ENCODE results near the gene GTSE1. TPM values are rescaled to one million over a fixed set of nuclear protein-coding genes. Genes with fewer than 3 reads are reported as not detected.

GTSE1 gene
- total RNA-seq, 1 experiment from 2014 or later: 42.6 TPM

GRCh38 chr22:46349681-46350080 is 53.0 kb downstream of the GTSE1 start:
- no peaks in the 10 kb centered on the region for H3K27me3 Mint-ChIP-seq (ENCODE audit: low read depth)
- no peak overlapping the region for H3K14ac ChIP-seq (ENCODE audit: insufficient read depth, low read length)
- H3K4ac ChIP-seq (ENCODE audit: low read depth, low read length): no peak overlapping the region
- H3K4me1 Mint-ChIP-seq: no peaks in the 10 kb centered on the region
- H3K4me3 Mint-ChIP-seq: no peak overlapping the region
- no peak overlapping the region for H2BK20ac ChIP-seq (ENCODE audit: low read depth, low read length, poor library complexity, severe bottlenecking)
- no peak for DNase-seq
- H3K18ac ChIP-seq (ENCODE audit: insufficient read length, low read depth, low read length): no peak overlapping the region
- no peaks in the 10 kb centered on the region for H3K23me2 ChIP-seq (ENCODE audit: insufficient read length, low read depth, low read length, poor library complexity, severe bottlenecking)
- H2BK120ac ChIP-seq (ENCODE audit: low read depth, low read length, poor library complexity, severe bottlenecking): no peak overlapping the region
- H2BK15ac ChIP-seq (ENCODE audit: low read depth, low read length): no peak overlapping the region
- H3K27ac Mint-ChIP-seq: no peak overlapping the region
- peaks cover 5% of the 10 kb centered on the region for H4K20me1 ChIP-seq (ENCODE audit: control insufficient read depth, insufficient read depth, insufficient read length)
- H3K27ac ChIP-seq (ENCODE audit: insufficient read length, low read depth, low read length): no peak overlapping the region
- no peaks in the 10 kb centered on the region for H3K9me3 ChIP-seq (ENCODE audit: control insufficient read depth, low read depth, low read length)
- TF ChIP-seq CTCF (conservative IDR thresholded peaks at IDR 0.05): no peak
- no peak overlapping the region for H3K56ac ChIP-seq (ENCODE audit: insufficient read length, low read depth, low read length)
- no peaks in the 10 kb centered on the region for H3K9me3 Mint-ChIP-seq
- no peak overlapping the region for H4K91ac ChIP-seq (ENCODE audit: insufficient read length, low read depth, low read length)
- peaks cover 31 to 95% (median 81%) of the 10 kb centered on the region in 3 experiments; a peak in 6 of 7 replicates for H3K36me3 Mint-ChIP-seq (ENCODE audit: insufficient read depth in 1 of 3, low read depth in 3 of 3)
- H3K27me3 ChIP-seq (ENCODE audit: insufficient read depth, low read length): no peaks in the 10 kb centered on the region
- no peak overlapping the region for H2BK5ac ChIP-seq (ENCODE audit: insufficient read length, low read length)
- H3K4me2 ChIP-seq (ENCODE audit: insufficient read depth, insufficient read length, low read length): no peak overlapping the region
- WGBS (ENCODE audit: extremely low coverage, insufficient read length, low lambda C conversion rate): no CpG with 5 or more reads among the region's 6 CpGs
- no peaks in the 10 kb centered on the region for H3K79me1 ChIP-seq (ENCODE audit: insufficient read depth, low read depth, low read length, poor library complexity, severe bottlenecking)
- no peak overlapping the region for H2BK12ac ChIP-seq (ENCODE audit: insufficient read length, low read depth, low read length)
- no peak overlapping the region for H2AK5ac ChIP-seq (ENCODE audit: insufficient read length, low read length)
- H4K8ac ChIP-seq (replicated peaks; ENCODE audit: insufficient read length, low read depth, low read length): no peak overlapping the region
- H3K23ac ChIP-seq (ENCODE audit: insufficient read length, low read depth, low read length): no peak overlapping the region
- H2AFZ ChIP-seq (ENCODE audit: low read length): no peak overlapping the region
- H3K79me2 ChIP-seq (ENCODE audit: insufficient read depth, low read length): 0 out of 2 replicates have a peak, but pooled peaks cover 2% of the 10 kb centered on the region
- no peak overlapping the region for H3T11ph ChIP-seq (ENCODE audit: low read length)
- H3K9ac ChIP-seq (ENCODE audit: extremely low read depth, insufficient read length, low read length): no peak overlapping the region
- no peak overlapping the region for H4K5ac ChIP-seq (ENCODE audit: insufficient read length, low read depth, low read length)
- no peaks in the 10 kb centered on the region for H3K4me1 ChIP-seq (ENCODE audit: insufficient read depth, low read length)

All from H9 (cell line).